GM18526 (cell line): ENCODE results near the gene ADGRF3.

Source experiments
- POLR2A ChIP-seq: IDR thresholded peaks from 3 replicates; pipeline ENCODE4 v1.6.1; 2011; ENCODE audit not compliant: insufficient read length; ENCODE audit errors: extremely low read depth

Gene ADGRF3

DNA sequence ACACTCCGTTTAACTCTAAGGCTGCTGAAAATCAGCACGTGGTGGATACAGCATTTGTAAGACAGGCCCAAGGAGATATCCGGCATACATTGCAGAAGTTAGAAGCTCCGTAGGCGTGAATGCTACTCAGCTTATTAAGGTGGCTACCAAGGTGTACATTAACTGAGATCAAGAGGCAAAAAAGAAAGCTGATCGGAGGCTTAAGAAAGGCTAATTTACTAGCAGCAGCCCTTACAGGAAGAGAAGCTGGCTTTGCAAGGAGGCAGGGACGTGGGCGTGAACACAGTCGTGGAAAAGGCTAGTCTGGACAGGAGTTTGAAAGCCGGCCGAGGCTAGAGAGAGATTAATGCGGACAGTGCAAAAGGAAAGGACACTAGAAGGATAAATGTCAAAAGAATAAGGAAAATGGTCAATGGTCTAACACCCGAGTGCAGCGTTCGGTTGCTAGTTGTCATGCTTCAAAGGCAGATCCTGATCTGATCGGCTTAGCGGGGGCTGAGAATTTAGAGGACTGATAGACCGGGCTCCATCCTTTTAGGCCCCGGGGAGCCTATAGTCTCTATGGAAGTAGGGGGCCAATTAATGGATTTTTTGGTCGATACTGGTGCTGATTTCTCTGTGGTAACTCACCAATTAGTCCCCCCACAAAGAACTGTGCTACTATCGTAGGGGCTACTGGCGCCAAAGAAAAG is 46.2 kb downstream of the ADGRF3 start:
- no peak for TF ChIP-seq POLR2A

DNA sequence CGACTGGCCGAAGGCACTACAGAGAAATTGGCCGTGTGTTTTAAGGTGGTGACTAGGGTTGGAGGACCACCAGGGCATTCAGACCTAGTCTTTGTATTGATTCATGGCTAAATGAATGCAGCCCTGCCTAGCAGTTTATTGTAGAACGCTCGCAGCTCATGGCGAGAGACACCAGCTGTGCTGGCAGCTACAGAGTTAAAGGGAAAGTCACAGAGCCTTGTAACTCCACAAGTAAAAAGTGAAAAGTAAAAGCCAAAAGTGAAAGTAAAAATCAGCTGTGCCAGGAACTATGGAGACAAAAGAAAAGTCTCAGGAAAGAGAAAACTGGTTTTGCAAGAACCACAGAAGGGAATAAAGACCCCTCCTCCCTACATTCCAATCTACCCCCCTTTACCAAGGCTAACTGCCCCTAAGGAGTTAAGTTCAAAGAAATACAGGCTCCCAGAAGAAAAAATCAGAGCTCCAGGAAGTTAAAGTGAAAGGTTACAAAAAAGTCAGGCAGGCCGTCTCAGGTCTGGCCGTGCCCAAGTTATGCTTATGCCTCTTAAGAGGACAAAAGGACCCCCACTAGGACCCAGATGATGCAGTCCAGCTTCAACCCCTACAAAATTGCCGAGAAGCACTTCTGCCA is 47.0 kb downstream of the ADGRF3 start:
- no peak for TF ChIP-seq POLR2A

DNA sequence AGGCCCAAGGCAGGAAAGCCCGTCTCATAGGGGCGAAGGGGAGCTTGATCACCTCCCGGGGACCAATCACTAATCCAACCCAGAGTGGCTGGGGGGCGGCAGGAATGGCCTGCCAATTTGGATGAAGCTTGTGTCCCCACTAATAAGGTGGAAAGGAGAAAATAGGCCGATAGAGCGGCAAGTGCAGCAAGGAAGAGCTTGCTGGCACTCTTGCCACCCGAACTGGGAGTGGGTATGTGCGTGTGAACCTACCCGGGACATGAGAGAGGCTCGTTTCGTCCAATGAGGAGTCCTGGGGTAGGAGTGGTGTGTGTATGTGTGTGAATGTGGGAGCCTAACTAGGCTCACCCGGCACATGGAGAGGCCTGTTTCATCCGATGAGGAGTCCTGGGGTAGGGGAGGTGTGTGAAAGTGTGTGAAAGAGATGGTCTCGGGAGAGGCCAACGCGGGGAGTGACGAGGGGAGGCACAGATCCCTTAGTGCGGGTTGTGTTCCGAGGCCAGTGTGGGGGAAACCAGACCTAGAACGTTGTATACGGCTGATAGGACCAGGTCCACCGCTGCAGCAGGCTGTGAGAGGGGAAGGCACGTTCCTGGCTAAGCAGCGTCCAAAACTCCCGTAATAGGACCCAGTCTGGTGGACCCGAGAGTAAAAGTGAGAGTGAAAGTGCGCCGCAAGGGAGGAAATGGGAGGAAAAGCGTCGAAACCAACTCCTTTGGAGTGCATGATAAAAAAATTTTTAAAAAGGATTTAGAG is 47.8 kb downstream of the ADGRF3 start:
- peak; percentile 27 for TF ChIP-seq POLR2A

DNA sequence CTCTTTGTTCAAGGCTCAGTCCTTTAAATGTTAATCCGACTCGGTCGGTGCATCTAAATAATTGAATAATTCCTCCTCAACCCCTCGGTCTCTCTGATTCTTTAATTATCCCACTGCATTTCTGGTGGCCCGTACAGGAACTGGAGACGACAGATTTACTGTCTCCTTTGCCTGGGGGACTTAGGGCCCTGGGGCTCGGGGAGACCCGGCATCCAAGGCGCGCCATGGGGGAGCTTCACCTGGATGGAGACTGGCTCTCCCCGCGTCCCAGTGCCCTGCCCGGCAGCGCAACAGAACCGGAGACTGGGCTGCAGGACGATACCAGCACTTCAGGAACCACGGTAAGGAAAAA is 48.3 kb downstream of the ADGRF3 start:
- TF ChIP-seq POLR2A: no peak

DNA sequence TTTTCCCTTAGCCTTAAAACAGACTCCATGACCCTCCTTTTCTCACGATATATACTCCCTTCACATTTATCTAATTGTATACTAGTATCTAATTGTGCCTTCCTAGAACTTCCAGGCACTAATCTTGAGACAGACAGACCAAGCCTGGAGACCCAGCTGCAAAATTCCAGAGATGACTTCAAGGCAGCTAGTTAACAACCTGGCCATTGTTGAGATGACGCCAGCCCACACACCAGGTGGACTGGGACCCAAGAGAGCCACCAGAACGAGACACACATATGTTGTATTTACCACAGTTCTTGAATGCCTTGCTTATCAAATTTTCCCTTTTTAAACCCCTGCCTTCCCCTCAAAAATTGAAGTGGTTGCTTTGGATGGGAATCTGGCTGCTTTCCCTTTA is 49.5 kb downstream of the ADGRF3 start:
- TF ChIP-seq POLR2A: no peak

DNA sequence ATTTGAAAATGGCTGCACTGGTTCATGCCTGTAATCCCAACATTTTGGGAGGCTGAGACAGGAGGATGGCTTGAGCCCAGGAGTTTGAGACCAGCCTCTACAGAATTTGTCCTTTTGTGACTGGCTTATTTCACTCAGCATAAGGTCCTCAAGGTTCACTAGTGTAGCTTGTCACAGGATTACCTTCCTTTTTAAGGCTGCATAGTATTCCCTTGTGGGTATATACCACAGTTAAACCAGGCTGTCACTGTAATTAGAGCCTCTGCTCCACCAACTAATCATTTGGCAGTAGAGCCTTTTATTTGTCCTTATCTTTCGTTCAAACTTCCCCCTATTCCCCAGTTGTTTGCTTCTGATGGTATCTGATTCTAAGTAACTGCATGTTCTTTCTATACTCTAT is 51.1 kb downstream of the ADGRF3 start:
- TF ChIP-seq POLR2A: no peak

DNA sequence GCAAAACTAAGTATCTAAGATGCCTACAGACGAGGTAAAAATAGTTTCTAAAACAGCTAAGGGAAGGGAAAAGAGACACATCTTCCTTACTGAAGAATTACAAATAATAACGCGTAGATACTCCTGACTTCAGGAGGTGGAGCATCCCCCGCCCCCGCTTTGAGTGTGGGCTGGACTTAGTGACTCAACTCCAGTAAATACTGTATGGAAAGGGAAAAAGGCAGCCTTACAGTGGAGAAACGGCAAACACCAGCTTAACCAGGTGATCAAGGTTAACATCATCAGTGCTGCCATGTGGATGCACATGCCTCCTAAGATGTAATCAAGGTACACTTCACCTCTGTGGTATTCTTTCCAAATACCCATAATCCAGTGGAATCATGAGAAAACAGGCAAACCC is 53.9 kb downstream of the ADGRF3 start:
- TF ChIP-seq POLR2A: no peak

DNA sequence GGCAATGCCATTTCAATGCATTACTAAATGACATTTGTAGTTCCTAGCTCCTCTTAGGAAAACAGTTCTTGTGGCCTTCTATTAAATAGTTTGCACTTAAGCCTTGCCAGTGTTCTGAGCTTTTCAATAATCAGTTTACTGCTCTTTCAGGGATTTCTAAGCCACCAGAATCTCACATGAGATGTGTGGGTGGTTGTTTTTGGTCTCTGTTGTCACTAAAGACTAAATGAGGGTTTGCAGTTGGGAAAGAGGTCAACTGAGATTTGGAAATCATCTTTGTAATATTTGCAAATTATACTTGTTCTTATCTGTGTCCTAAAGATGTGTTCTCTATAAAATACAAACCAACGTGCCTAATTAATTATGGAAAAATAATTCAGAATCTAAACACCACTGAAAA is 56.6 kb downstream of the ADGRF3 start:
- no peak for TF ChIP-seq POLR2A

DNA sequence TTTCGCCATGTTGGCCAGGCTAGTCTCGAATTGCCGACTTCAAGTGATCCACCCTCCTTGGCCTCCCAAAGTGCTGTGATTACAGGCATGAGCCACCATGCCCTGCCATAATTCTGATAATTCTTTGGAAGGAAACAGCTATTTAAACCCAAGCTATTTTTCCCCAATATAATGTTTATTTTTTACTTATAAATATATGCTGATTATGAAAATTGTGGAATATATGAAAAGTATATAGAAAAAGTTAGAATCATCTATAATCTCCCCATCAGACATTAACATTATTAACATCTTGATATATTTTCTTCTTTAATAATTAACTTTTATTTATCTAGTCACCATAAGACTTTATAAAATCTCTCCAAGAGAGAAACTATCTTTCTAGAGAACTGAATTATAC is 60.7 kb downstream of the ADGRF3 start:
- no peak for TF ChIP-seq POLR2A

DNA sequence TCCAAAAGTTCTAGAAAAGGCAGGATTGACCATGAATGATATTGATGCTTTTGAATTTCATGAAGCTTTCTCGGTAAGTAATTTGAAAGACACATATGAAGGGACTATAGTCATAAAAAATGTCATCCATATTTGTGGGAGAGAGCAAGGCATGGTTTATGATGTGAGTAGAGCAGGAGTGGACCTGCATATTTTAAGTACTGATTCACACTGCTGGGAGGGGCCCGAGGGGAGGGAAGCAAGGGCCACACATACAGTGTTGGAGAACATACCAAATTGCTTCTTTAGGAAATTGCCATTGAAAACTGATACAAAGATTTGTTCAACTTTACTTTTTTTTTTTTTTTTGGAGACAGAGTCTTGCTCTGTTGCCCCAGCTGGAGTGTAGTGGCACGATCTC is 62.5 kb downstream of the ADGRF3 start:
- TF ChIP-seq POLR2A: no peak

DNA sequence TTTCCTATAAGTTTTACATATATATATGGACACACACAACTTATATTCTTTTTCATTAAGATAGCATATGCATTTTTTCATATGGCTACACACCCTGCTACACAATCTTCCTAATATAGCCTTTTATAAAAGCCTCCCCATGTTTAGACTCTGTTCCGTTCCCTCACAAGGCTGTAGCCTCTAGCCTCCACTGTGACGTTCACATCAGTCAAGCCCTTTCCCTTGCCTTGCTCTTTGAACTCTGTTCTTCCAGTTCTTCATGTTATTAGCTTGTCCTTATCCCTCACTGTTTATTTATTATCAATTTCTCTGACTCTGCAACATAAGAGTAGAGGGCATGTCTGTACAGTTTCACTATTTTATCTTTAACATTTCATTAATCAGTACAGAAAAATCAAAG is 63.0 kb downstream of the ADGRF3 start:
- TF ChIP-seq POLR2A: no peak

DNA sequence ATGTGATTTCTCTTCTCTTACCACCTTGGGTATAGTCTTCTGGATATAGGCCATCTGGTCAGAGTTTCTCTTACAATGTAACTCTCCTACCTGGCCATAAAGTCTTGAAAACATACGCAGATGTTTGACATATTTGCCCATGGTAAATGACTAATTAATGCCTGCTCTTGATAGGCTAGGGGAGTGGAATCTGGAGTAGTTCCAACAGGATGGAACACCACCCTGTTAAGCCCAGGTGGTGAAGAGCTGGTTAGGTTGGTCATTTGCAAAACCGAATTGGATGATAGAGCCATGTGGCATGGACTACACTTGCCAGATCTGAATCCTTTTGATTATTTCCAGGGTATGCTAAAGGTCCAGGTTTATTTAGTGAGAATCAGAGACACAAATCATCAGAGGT is 65.4 kb downstream of the ADGRF3 start:
- TF ChIP-seq POLR2A: no peak

DNA sequence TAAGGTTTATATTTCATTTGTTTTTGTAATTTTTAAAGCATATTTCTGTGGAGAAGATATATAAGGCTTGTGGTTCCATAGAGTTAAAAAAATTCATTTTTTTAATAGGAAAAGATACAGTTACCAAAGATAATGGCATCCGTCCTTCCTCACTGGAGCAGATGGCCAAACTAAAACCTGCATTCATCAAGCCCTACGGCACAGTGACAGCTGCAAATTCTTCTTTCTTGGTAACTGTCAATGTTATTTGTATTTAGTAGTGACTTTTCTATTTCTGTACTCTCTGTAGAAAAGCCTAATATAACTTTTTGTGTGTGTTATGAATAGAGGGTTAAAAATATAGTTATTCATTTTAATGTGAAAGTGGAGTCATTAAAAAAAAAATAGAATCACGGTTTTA is 66.7 kb downstream of the ADGRF3 start:
- no peak for TF ChIP-seq POLR2A

DNA sequence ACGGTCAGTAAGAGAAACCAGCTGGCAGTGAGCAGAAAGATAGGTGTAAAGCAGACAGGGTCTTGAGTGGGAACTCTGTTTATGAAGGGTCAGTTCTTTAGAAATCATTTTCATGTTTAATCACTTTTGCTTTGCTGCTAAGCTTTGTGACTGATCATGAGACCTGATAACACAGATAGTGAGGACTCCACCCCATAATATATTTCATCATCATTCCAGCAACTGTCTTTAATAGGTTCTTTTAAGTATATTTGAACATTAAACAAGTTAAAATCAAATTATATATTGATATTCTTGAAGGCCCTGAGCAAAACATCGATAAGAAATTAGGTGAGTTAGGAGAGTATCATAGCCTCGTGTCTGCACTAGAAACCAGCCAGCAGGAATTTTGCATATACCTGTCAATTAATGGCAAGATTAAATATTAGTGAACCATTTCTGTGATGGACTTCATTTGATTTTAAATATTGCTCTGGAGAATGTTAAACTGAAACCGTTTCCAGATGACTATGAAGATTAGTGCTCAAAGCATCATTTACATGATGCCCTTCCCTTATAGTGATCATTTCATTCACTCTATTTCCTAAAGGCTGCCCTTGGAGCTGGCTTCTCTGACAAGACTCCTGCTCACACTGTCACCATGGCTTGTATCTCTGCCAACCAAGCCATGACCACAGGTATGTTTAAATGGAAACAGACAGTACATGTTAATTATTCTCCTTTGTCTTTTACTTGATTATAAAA is 69.9 kb downstream of the ADGRF3 start:
- TF ChIP-seq POLR2A: no peak

DNA sequence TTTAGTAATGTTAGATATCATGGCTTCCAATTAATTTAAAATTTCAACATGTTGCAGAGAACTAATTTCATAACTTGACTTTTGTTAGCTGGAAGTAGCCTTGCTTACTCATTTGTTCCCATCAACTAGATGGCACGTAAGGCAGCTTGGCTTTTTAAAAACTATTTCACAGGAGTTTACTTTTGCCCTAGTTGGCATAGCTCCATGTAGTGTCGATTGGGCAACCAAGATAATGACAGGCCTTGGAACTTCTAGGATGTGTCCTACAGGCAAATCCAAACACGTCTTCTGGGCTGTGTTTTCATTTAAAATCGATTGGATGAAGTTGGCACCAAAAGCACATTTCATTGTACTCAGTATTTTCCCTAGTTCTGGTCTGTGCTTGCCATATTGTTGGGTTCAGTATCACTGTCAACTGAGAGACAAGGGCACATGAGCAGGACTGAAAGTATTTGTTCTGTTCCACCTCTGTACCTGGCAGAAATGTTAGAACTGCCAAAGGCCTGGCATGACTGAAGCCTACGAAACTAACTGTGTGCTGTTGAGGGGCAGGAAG is 72.5 kb downstream of the ADGRF3 start:
- TF ChIP-seq POLR2A: no peak

DNA sequence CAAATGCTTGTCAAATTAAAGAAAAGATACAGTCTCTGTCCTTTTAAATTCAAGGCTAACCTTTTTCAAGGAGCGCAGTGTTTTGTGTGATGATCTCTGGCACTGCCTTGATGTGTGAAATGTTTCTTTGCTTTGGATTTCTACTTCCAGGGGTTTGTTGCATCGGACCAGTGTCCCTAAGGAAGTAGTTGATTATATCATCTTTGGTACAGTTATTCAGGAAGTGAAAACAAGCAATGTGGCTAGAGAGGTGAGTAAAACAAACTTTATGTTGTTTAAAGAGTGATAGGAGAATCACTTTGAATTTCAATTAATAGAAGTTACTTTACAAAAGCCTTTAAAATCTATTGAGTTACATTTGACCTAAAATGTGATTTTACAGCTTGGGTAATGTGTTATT is 73.1 kb downstream of the ADGRF3 start:
- TF ChIP-seq POLR2A: no peak

DNA sequence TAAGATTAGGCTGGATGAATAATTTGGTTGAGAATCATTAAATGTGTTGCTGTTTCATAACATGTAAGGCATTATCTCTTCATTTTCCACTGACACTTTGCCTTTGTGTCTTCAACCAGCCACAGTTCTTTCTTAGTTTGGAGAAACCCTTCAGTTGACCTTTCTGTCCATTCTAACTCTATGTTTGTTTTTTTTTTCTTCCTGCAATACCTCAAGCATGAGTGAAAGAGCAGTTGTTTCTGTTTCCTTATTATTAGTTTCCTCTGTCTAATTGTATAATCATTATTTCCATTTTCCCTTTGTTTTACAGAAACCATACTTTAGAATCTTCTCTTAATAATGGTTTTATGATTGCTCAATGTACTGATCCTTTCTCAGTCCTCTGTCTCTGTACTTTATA is 76.2 kb downstream of the ADGRF3 start:
- no peak for TF ChIP-seq POLR2A
